ENCODE data around the gene GALNT6.

DNA sequence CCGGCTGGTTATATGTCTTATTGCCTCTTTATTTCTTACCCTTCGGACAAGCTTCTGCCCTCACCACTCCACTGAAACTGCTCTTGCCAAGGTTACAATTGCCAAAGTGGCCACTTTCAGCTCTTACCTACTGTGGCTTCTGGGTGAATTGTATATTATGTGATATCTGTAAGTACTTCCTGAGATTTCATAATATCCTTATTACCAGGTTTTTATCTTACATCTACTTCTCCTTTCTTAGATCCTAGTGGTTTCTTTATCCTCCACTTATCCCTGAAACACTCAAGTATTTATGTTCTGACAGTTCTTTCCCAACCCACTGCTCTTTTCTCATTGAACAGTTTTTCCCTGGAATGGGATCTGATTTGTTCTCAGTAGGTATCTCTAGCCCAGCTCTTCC, 55.3 kb downstream of the GALNT6 start:
- TF ChIP-seq, protein P1, sequence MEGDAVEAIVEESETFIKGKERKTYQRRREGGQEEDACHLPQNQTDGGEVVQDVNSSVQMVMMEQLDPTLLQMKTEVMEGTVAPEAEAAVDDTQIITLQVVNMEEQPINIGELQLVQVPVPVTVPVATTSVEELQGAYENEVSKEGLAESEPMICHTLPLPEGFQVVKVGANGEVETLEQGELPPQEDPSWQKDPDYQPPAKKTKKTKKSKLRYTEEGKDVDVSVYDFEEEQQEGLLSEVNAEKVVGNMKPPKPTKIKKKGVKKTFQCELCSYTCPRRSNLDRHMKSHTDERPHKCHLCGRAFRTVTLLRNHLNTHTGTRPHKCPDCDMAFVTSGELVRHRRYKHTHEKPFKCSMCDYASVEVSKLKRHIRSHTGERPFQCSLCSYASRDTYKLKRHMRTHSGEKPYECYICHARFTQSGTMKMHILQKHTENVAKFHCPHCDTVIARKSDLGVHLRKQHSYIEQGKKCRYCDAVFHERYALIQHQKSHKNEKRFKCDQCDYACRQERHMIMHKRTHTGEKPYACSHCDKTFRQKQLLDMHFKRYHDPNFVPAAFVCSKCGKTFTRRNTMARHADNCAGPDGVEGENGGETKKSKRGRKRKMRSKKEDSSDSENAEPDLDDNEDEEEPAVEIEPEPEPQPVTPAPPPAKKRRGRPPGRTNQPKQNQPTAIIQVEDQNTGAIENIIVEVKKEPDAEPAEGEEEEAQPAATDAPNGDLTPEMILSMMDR (IDR thresholded peaks at IDR 0.05), result no peak
- no peak for TF ChIP-seq POLR2A (IDR thresholded peaks at IDR 0.05)

All from lower leg skin (tissue), 3 donors.